ENCODE data around the gene MST1. TPM values are rescaled to one million over a fixed set of nuclear protein-coding genes. Genes with fewer than 3 reads are reported as not detected.

Gene MST1
- total RNA-seq, 1 donor, result 2.9 TPM

GRCh38 chr3:49722896-49723295, 33.6 kb upstream of the MST1 start:
- no peak for TF ChIP-seq CTCF (IDR thresholded peaks at IDR 0.05; ENCODE audit: insufficient read depth, low read length)
- H3K4me3 ChIP-seq (ENCODE audit: low read depth, low read length), result peak overlapping the region; percentile 100
- DNase-seq (ENCODE audit: low read depth), result no peak

- H3K4me3 ChIP-seq (ENCODE audit: low read depth, low read length), result peak overlapping the region; percentile 100
- no peak for DNase-seq (ENCODE audit: low read depth)
- no peak for TF ChIP-seq CTCF (IDR thresholded peaks at IDR 0.05; ENCODE audit: insufficient read depth, low read length)
Observed at GRCh38 chr3:49721896-49722781, 32.9 kb upstream of the MST1 start.

GRCh38 chr3:49721596-49721895, 32.3 kb upstream of the MST1 start:
- DNase-seq (ENCODE audit: low read depth), result no peak
- H3K4me3 ChIP-seq (ENCODE audit: low read depth, low read length), result no peak overlapping the region
- no peak for TF ChIP-seq CTCF (IDR thresholded peaks at IDR 0.05; ENCODE audit: insufficient read depth, low read length)

GRCh38 chr3:49720855-49721595, 31.8 kb upstream of the MST1 start:
- DNase-seq (ENCODE audit: low read depth), result no peak
- H3K4me3 ChIP-seq (ENCODE audit: low read depth, low read length), result no peak overlapping the region
- no peak for TF ChIP-seq CTCF (IDR thresholded peaks at IDR 0.05; ENCODE audit: insufficient read depth, low read length)

- H3K4me3 ChIP-seq (ENCODE audit: low read depth, low read length), result peak within 1 kb of the TSS; percentile 68
- peak; percentile 89 for DNase-seq (ENCODE audit: low read depth)
- TF ChIP-seq CTCF (IDR thresholded peaks at IDR 0.05; ENCODE audit: insufficient read depth, low read length), result peak; percentile 63
Observed at GRCh38 chr3:49719214-49719884, 30.1 kb upstream of the MST1 start, which contains the start of gene AMIGO3. AMIGO3 (minus strand) TSS chr3:49719684; CDS start chr3:49719465, 219 bp downstream.

- no peak for TF ChIP-seq CTCF (IDR thresholded peaks at IDR 0.05; ENCODE audit: insufficient read depth, low read length)
- DNase-seq (ENCODE audit: low read depth), result no peak
- H3K4me3 ChIP-seq (ENCODE audit: low read depth, low read length), result peak overlapping the region; percentile 68
Observed at GRCh38 chr3:49718858-49719213, 29.6 kb upstream of the MST1 start.
